Astrocyte (in vitro differentiated cells and primary cell): ENCODE results near the gene SLC17A5. TPM values are rescaled to one million over a fixed set of nuclear protein-coding genes. Genes with fewer than 3 reads are reported as not detected.
A peak's percentile ranks its signal among the peaks of the same experiment; 100 is the strongest.

Experiments used
- DNase-seq: peaks from one replicate; pipeline ENCODE4 v3.0.0-alpha.2; 2010; ENCODE audit warnings: low read depth
- FAIRE-seq: peaks from 2 replicates; lab custom pipeline; 2011; peaks lifted over from hg19 to GRCh38; lab: Jason Lieb, UNC
- H2AFZ ChIP-seq: 2 replicates; pipeline ENCODE4 v1.6.0; 2012; ENCODE audit warnings: low read depth, low read length, inconsistent platforms
- H3K27ac ChIP-seq: 2 replicates; pipeline ENCODE4 v1.5.1; 2011; ENCODE audit warnings: low read depth, low read length, inconsistent platforms
- H3K27me3 ChIP-seq: 2 replicates; pipeline ENCODE4 v1.6.0; 2011; ENCODE audit warnings: low read length, inconsistent platforms; ENCODE audit not compliant: insufficient read depth
- H3K36me3 ChIP-seq: 2 replicates; pipeline ENCODE4 v1.5.1; 2011; ENCODE audit warnings: low read length, inconsistent platforms; ENCODE audit not compliant: insufficient read depth
- H3K4me1 ChIP-seq: 2 replicates; pipeline ENCODE4 v1.5.1; 2011; ENCODE audit warnings: low read length, inconsistent platforms; ENCODE audit not compliant: insufficient read depth
- H3K4me2 ChIP-seq: 2 replicates; pipeline ENCODE4 v1.6.0; 2012; ENCODE audit warnings: low read length, inconsistent platforms
- H3K4me3 ChIP-seq: 2 replicates; pipeline ENCODE4 v1.5.1; 2011; ENCODE audit warnings: low read depth, mild to moderate bottlenecking, low read length, inconsistent platforms; ENCODE audit not compliant: insufficient read depth
- H3K79me2 ChIP-seq: 2 replicates; pipeline ENCODE4 v1.6.0; 2012; ENCODE audit warnings: mild to moderate bottlenecking, low read length, inconsistent platforms; ENCODE audit not compliant: insufficient read depth
- H3K9ac ChIP-seq: 2 replicates; pipeline ENCODE4 v1.6.0; 2012; ENCODE audit warnings: mild to moderate bottlenecking, low read length, inconsistent platforms
- H3K9me3 ChIP-seq: 2 replicates; pipeline ENCODE4 v1.5.1; 2012; ENCODE audit warnings: low read depth, mild to moderate bottlenecking, low read length, inconsistent platforms; ENCODE audit not compliant: insufficient read depth
- H4K20me1 ChIP-seq: 2 replicates; pipeline ENCODE4 v1.6.0; 2012; ENCODE audit warnings: low read length, inconsistent platforms; ENCODE audit not compliant: insufficient read depth
- H3K27ac Mint-ChIP-seq: one replicate; pipeline ENCODE4 v1.8.0; 2021; ENCODE audit warnings: mild to moderate bottlenecking, mixed read lengths; ENCODE audit not compliant: unreplicated experiment
- H3K27me3 Mint-ChIP-seq: one replicate; pipeline ENCODE4 v1.8.0; 2021; ENCODE audit warnings: low read depth, mixed read lengths; ENCODE audit not compliant: unreplicated experiment
- H3K36me3 Mint-ChIP-seq: one replicate; pipeline ENCODE4 v1.8.0; 2021; ENCODE audit warnings: low read depth, mixed read lengths; ENCODE audit not compliant: unreplicated experiment
- H3K4me1 Mint-ChIP-seq: one replicate; pipeline ENCODE4 v1.8.0; 2021; ENCODE audit warnings: low read depth, mixed read lengths; ENCODE audit not compliant: unreplicated experiment
- H3K4me3 Mint-ChIP-seq: one replicate; pipeline ENCODE4 v1.8.0; 2021; ENCODE audit warnings: mild to moderate bottlenecking, moderate library complexity, mixed read lengths; ENCODE audit not compliant: unreplicated experiment
- H3K9me3 Mint-ChIP-seq: one replicate; pipeline ENCODE4 v1.8.0; 2021; ENCODE audit warnings: mild to moderate bottlenecking, mixed read lengths; ENCODE audit not compliant: unreplicated experiment
- CTCF ChIP-seq: IDR thresholded peaks from 2 replicates; pipeline ENCODE4 v1.5.1; 2011; ENCODE audit warnings: low read depth, mild to moderate bottlenecking, inconsistent platforms, low read length, moderate library complexity; ENCODE audit not compliant: insufficient read depth
- EZH2 ChIP-seq: IDR thresholded peaks from 2 replicates; pipeline ENCODE4 v1.6.1; 2012; ENCODE audit warnings: mild to moderate bottlenecking, low read length, inconsistent platforms; ENCODE audit not compliant: insufficient read depth
- total RNA-seq: library from RNA; stranded (reverse); gene quantifications from 2 replicates; pipeline ENCODE4 v1.2.1, GENCODE V29; 2021

The SLC17A5 gene
- total RNA-seq, 1 donor from 2014 or later: 25.5 TPM

GRCh38 chr6:73604461-73604860, 49.3 kb downstream of the SLC17A5 start:
- FAIRE-seq (no peak), DNase-seq (no peak)
- no peaks in the 10 kb centered on the region for H3K4me1 ChIP-seq
- no peaks in the 10 kb centered on the region for H3K79me2 ChIP-seq
- Mint-ChIP-seq H3K27me3 (no peaks in the 10 kb centered on the region), H3K4me1 (no peaks in the 10 kb centered on the region), H3K36me3 (peaks cover 17% of the 10 kb centered on the region), H3K4me3 (no peak overlapping the region), H3K9me3 (peaks cover 2% of the 10 kb centered on the region), H3K27ac (no peak overlapping the region)
- no peaks in the 10 kb centered on the region for H3K9me3 ChIP-seq
- no peak overlapping the region for H3K9ac ChIP-seq
- no peak overlapping the region for H3K4me2 ChIP-seq
- H3K27ac ChIP-seq: no peak overlapping the region
- H2AFZ ChIP-seq: no peak overlapping the region
- H3K36me3 ChIP-seq: peaks cover 16% of the 10 kb centered on the region
- H4K20me1 ChIP-seq: no peaks in the 10 kb centered on the region
- TF ChIP-seq EZH2 (no peak), CTCF (no peak)
- no peak overlapping the region for H3K4me3 ChIP-seq
- H3K27me3 ChIP-seq: no peaks in the 10 kb centered on the region

- Histone ChIP-seq H3K4me1 (no peaks in the 10 kb centered on the region), H3K27me3 (no peaks in the 10 kb centered on the region), H3K4me2 (no peak overlapping the region), H3K9me3 (no peaks in the 10 kb centered on the region), H3K9ac (no peak overlapping the region), H3K4me3 (no peak overlapping the region), H2AFZ (no peak overlapping the region), H3K36me3 (peaks cover 15% of the 10 kb centered on the region), H3K27ac (no peak overlapping the region), H3K79me2 (no peaks in the 10 kb centered on the region), H4K20me1 (no peaks in the 10 kb centered on the region)
- FAIRE-seq: no peak
- TF ChIP-seq CTCF: no peak
- no peak for TF ChIP-seq EZH2
- no peak for DNase-seq
- H3K4me3 Mint-ChIP-seq: no peak overlapping the region
- no peaks in the 10 kb centered on the region for H3K27me3 Mint-ChIP-seq
- peaks cover 17% of the 10 kb centered on the region for H3K36me3 Mint-ChIP-seq
- no peaks in the 10 kb centered on the region for H3K4me1 Mint-ChIP-seq
- no peak overlapping the region for H3K27ac Mint-ChIP-seq
- H3K9me3 Mint-ChIP-seq: peaks cover 2% of the 10 kb centered on the region
Measured at GRCh38 chr6:73604020-73604419, 49.8 kb downstream of the SLC17A5 start.

- H3K4me3 Mint-ChIP-seq: peak overlapping the region; percentile 78
- no peaks in the 10 kb centered on the region for H3K36me3 ChIP-seq
- H3K9ac ChIP-seq: peak overlapping the region; percentile 76
Measured at GRCh38 chr6:73586416-73586974, 67.3 kb downstream of the SLC17A5 start.

More at GRCh38 chr6:73586416-73586974, 67.3 kb downstream of the SLC17A5 start:
- no peaks in the 10 kb centered on the region for H3K36me3 Mint-ChIP-seq
- Histone ChIP-seq H3K27me3 (no peaks in the 10 kb centered on the region), H3K9me3 (no peaks in the 10 kb centered on the region), H4K20me1 (no peaks in the 10 kb centered on the region), H3K27ac (peak overlapping the region; percentile 83), H3K4me1 (peaks cover 17% of the 10 kb centered on the region), H3K4me2 (peak overlapping the region; percentile 83), H2AFZ (peak overlapping the region; percentile 79), H3K79me2 (no peaks in the 10 kb centered on the region), H3K4me3 (peak overlapping the region; percentile 46)
- peak overlapping the region; percentile 98 for H3K27ac Mint-ChIP-seq
- DNase-seq: peak; percentile 23
- no peaks in the 10 kb centered on the region for H3K27me3 Mint-ChIP-seq
- no peak for FAIRE-seq
- H3K4me1 Mint-ChIP-seq: peaks cover 14% of the 10 kb centered on the region
- TF ChIP-seq EZH2: no peak
- no peak for TF ChIP-seq CTCF
- H3K9me3 Mint-ChIP-seq: no peaks in the 10 kb centered on the region
